Measurements from ENCODE around the gene LYRM2. TPM values are rescaled to one million over a fixed set of nuclear protein-coding genes. Genes with fewer than 3 reads are reported as not detected.

Gene LYRM2
- total RNA-seq, 5 donors from 2014 or later (not counting 1 experiment from before 2014, with no cell fraction given): 18.9 to 27.0 (median 23.5) TPM

DNA sequence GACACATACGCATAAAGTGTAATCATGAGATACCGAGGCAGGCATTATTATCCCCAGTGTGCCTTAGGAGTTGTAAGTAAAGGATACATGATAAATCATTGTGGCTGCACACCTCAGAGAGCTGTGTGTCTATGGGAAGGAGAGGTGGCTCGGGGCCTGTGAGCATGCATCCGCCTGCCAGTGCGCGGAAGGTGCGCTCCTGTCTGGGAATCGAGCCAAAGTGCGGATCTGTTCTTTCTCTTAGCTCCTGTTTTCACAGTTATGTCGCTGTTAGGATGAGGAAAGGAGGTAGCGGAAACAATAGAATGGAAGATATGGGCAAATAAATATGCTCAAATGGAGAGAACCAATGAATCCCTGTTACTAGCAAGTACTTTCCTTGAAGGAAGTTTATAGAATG is 107.6 kb downstream of the LYRM2 start:
- H3K36me3 ChIP-seq (ENCODE audit: control insufficient read depth in 2 of 2, extremely low read depth in 1 of 2, insufficient read depth in 1 of 2, low read length in 1 of 2): no peaks in the 10 kb centered on the region
- no peak overlapping the region for H3K27ac ChIP-seq (ENCODE audit: low read length)
- ChIA-PET CTCF (no interaction called here), POLR2A (interaction anchor here in 1 of 2 donors (0.5 kb wide), 1 partner anchor 16 kb away, joined by 3 read pairs; no protein-coding TSS in a partner anchor)
- Mint-ChIP-seq H3K27me3 (no peaks in the 10 kb centered on the region), H3K4me1 (peaks cover 0 to 5% (median 0%) of the 10 kb centered on the region in 3 donors), H3K9me3 (peaks cover 0 to 5% (median 0%) of the 10 kb centered on the region in 3 donors), H3K4me3 (no peak overlapping the region), H3K36me3 (peaks cover 7% of the 10 kb centered on the region), H3K27ac (no peak overlapping the region)
- ATAC-seq (replicated peaks in 1 of 4) (no peak), DNase-seq (no peak)
- no peaks in the 10 kb centered on the region for H3K27me3 ChIP-seq (replicated peaks in 1 of 2; ENCODE audit: control insufficient read depth in 2 of 2, extremely low read depth in 1 of 2, insufficient read depth in 2 of 2, low read length in 1 of 2)
- H3K9me3 ChIP-seq: no peaks in the 10 kb centered on the region
- H3K4me3 ChIP-seq (ENCODE audit: control insufficient read depth in 1 of 2, extremely low read depth in 1 of 2, low read length in 1 of 2): no peak overlapping the region
- 82% methylated on average over 7 of the region's 11 CpGs for WGBS (ENCODE audit: insufficient coverage)
- H3K4me1 ChIP-seq (ENCODE audit: control insufficient read depth in 1 of 2, extremely low read depth in 1 of 2, insufficient read depth in 2 of 2, low read length in 2 of 2): no peaks in the 10 kb centered on the region

DNA sequence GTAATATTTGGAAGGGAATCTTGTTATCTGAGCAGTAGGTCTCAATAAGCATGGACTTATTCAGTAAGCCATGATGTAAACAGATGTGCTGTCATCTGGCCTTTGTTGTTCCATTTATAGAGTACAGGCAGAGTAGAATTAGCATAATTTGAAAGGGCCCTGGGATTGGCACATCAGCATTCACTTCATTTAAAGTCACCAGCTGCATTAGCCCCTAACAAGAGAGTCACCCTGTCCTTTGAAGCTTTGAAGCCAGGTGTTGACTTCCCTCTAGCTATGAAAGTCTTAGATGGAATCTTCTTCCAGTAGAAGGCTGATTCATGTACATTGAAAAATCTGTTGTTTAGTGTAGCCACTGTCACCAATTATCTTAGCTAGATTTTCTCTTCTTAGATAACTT is 109.7 kb downstream of the LYRM2 start:
- Histone ChIP-seq H3K27ac (ENCODE audit: low read length) (no peak overlapping the region), H3K27me3 (replicated peaks in 1 of 2; ENCODE audit: control insufficient read depth in 2 of 2, extremely low read depth in 1 of 2, insufficient read depth in 2 of 2, low read length in 1 of 2) (no peaks in the 10 kb centered on the region), H3K4me1 (ENCODE audit: control insufficient read depth in 1 of 2, extremely low read depth in 1 of 2, insufficient read depth in 2 of 2, low read length in 2 of 2) (no peaks in the 10 kb centered on the region), H3K36me3 (ENCODE audit: control insufficient read depth in 2 of 2, extremely low read depth in 1 of 2, insufficient read depth in 1 of 2, low read length in 1 of 2) (no peaks in the 10 kb centered on the region), H3K9me3 (no peaks in the 10 kb centered on the region), H3K4me3 (ENCODE audit: control insufficient read depth in 1 of 2, extremely low read depth in 1 of 2, low read length in 1 of 2) (no peak overlapping the region)
- no peaks in the 10 kb centered on the region for H3K27me3 Mint-ChIP-seq
- DNase-seq: no peak
- POLR2A ChIA-PET: no interaction called here
- H3K4me3 Mint-ChIP-seq: no peak overlapping the region
- peaks cover 7% of the 10 kb centered on the region for H3K36me3 Mint-ChIP-seq
- H3K9me3 Mint-ChIP-seq: peaks cover 0 to 5% (median 0%) of the 10 kb centered on the region in 3 donors
- H3K27ac Mint-ChIP-seq: no peak overlapping the region
- CTCF ChIA-PET: no interaction called here
- ATAC-seq (replicated peaks in 1 of 4): no peak
- H3K4me1 Mint-ChIP-seq: peaks cover 0 to 5% (median 0%) of the 10 kb centered on the region in 3 donors

DNA sequence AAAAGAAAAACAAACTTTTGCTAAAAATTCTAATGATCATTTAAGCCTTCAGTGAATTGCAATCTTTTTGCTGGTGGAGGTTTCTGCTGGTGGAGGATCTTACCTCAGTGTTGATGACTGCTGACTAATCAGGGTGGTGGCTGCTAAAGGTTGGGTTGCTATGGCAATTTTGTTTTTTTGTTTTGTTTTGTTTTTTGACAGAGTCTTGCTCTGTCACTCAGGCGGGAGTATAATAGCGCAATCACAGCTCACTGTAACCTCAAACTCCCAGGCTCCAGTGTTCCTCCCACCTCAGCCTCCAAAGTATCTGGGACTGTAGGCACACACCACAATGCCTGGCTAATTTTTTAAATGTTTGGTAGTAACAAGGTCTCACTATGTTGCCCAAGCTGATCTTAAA is 110.9 kb downstream of the LYRM2 start:
- Mint-ChIP-seq H3K36me3 (peaks cover 7% of the 10 kb centered on the region), H3K4me1 (peaks cover 0 to 5% (median 0%) of the 10 kb centered on the region in 3 donors), H3K27me3 (no peaks in the 10 kb centered on the region), H3K9me3 (peaks cover 0 to 5% (median 0%) of the 10 kb centered on the region in 3 donors), H3K27ac (no peak overlapping the region), H3K4me3 (no peak overlapping the region)
- no peak overlapping the region for H3K4me3 ChIP-seq (ENCODE audit: control insufficient read depth in 1 of 2, extremely low read depth in 1 of 2, low read length in 1 of 2)
- H3K27me3 ChIP-seq (replicated peaks in 1 of 2; ENCODE audit: control insufficient read depth in 2 of 2, extremely low read depth in 1 of 2, insufficient read depth in 2 of 2, low read length in 1 of 2): no peaks in the 10 kb centered on the region
- no peaks in the 10 kb centered on the region for H3K9me3 ChIP-seq
- DNase-seq: peak in 2 of 35 experiments; percentile 1 to 6
- ATAC-seq (replicated peaks in 1 of 4): peak in 1 of 4 experiments; percentile 29
- POLR2A ChIA-PET: no interaction called here
- no peaks in the 10 kb centered on the region for H3K36me3 ChIP-seq (ENCODE audit: control insufficient read depth in 2 of 2, extremely low read depth in 1 of 2, insufficient read depth in 1 of 2, low read length in 1 of 2)
- no peak overlapping the region for H3K27ac ChIP-seq (ENCODE audit: low read length)
- H3K4me1 ChIP-seq (ENCODE audit: control insufficient read depth in 1 of 2, extremely low read depth in 1 of 2, insufficient read depth in 2 of 2, low read length in 2 of 2): no peaks in the 10 kb centered on the region
- no CpG with 5 or more reads among the region's 2 CpGs for WGBS (ENCODE audit: insufficient coverage)
- CTCF ChIA-PET: no interaction called here

GRCh38 chr6:89526563-89526869 is 112.0 kb downstream of the LYRM2 start:
- no peaks in the 10 kb centered on the region for H3K36me3 ChIP-seq (ENCODE audit: control insufficient read depth in 2 of 2, extremely low read depth in 1 of 2, insufficient read depth in 1 of 2, low read length in 1 of 2)
- no peaks in the 10 kb centered on the region for H3K27me3 ChIP-seq (replicated peaks in 1 of 2; ENCODE audit: control insufficient read depth in 2 of 2, extremely low read depth in 1 of 2, insufficient read depth in 2 of 2, low read length in 1 of 2)
- H3K4me1 ChIP-seq (ENCODE audit: control insufficient read depth in 1 of 2, extremely low read depth in 1 of 2, insufficient read depth in 2 of 2, low read length in 2 of 2): no peaks in the 10 kb centered on the region
- no peak overlapping the region for H3K4me3 Mint-ChIP-seq
- peaks cover 0 to 5% (median 0%) of the 10 kb centered on the region in 3 donors for H3K4me1 Mint-ChIP-seq
- no peaks in the 10 kb centered on the region for H3K9me3 Mint-ChIP-seq
- DNase-seq: no peak
- ChIA-PET POLR2A (no interaction called here), CTCF (no interaction called here)
- WGBS (ENCODE audit: insufficient coverage): 100% methylated on average over 1 of the region's 2 CpGs
- H3K4me3 ChIP-seq (ENCODE audit: control insufficient read depth in 1 of 2, extremely low read depth in 1 of 2, low read length in 1 of 2): no peak overlapping the region
- H3K27ac Mint-ChIP-seq: no peak overlapping the region
- no peak overlapping the region for H3K27ac ChIP-seq (ENCODE audit: low read length)
- peaks cover 7% of the 10 kb centered on the region for H3K36me3 Mint-ChIP-seq
- H3K27me3 Mint-ChIP-seq: no peaks in the 10 kb centered on the region
- ATAC-seq (replicated peaks in 1 of 4): no peak
- H3K9me3 ChIP-seq: no peaks in the 10 kb centered on the region

DNA sequence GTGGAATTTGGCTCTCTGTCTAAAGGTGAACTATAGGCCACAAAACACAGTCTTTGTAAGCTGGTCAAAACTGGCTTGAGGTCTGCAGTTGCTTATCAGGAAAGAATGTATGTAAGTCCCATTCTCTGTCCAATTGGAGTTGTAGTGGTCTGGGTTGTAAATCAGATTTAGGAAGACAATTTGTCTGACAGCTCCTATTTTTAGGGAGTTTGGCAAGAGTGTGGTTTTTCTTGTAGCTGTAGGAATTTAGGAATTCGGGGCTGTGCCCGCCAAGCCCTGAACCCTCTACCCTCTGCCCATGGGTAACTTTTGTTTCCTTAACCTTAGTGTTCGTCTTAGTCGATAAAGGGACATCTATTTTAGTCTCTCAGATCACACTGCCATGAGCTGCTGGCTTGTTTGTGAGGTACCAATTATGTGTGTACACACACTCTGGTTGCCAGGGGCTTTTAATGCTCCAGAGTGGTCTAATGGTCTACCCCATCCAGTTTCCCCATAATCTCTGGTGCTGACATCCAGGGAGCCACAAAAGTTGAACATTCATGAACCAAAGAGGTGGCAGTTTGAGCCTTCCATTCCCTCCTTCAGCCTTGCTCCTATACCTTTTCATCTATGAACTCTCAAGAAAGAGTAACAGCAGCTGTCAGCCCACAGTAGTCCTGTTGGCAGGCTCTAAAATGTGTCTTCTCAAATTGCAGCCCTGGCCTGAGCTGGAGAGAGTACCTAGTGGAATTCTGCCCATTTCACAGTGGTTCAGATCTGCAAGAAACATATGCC is 112.6 kb downstream of the LYRM2 start:
- Mint-ChIP-seq H3K27ac (no peak overlapping the region), H3K36me3 (peaks cover 5% of the 10 kb centered on the region), H3K4me3 (no peak overlapping the region), H3K4me1 (peaks cover 0 to 5% (median 0%) of the 10 kb centered on the region in 3 donors), H3K9me3 (no peaks in the 10 kb centered on the region), H3K27me3 (no peaks in the 10 kb centered on the region)
- DNase-seq (no peak), ATAC-seq (replicated peaks in 1 of 4) (no peak)
- no peaks in the 10 kb centered on the region for H3K27me3 ChIP-seq (replicated peaks in 1 of 2; ENCODE audit: control insufficient read depth in 2 of 2, extremely low read depth in 1 of 2, insufficient read depth in 2 of 2, low read length in 1 of 2)
- H3K4me1 ChIP-seq (ENCODE audit: control insufficient read depth in 1 of 2, extremely low read depth in 1 of 2, insufficient read depth in 2 of 2, low read length in 2 of 2): no peaks in the 10 kb centered on the region
- no peak overlapping the region for H3K4me3 ChIP-seq (ENCODE audit: control insufficient read depth in 1 of 2, extremely low read depth in 1 of 2, low read length in 1 of 2)
- ChIA-PET CTCF (no interaction called here), POLR2A (no interaction called here)
- no peaks in the 10 kb centered on the region for H3K9me3 ChIP-seq
- WGBS (ENCODE audit: insufficient coverage): no CpG with 5 or more reads among the region's 4 CpGs
- H3K27ac ChIP-seq (ENCODE audit: low read length): no peak overlapping the region
- H3K36me3 ChIP-seq (ENCODE audit: control insufficient read depth in 2 of 2, extremely low read depth in 1 of 2, insufficient read depth in 1 of 2, low read length in 1 of 2): no peaks in the 10 kb centered on the region

DNA sequence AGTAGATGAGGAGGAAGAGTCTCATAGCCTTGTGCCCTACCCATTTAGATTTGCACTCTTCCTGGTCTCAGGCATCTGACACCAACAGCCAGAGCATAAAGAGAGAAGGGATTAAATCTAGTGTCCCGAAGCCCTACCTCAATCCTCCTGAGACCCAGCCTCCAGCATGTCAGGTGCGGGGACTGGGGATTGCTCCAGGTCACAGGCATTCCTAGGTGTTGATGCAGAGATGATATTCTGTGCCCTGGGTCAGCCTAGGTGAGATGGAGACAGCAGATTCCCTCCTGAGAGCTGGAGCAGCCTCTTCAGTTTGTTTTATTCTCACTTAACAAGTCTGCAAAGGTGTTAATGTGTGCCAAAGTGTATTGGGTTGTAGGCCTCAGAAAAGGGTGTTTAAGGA is 115.8 kb downstream of the LYRM2 start:
- DNase-seq (no peak), ATAC-seq (replicated peaks in 1 of 4) (no peak)
- H3K4me3 ChIP-seq (ENCODE audit: control insufficient read depth in 1 of 2, extremely low read depth in 1 of 2, low read length in 1 of 2): no peak overlapping the region
- CTCF ChIA-PET: no interaction called here
- no peaks in the 10 kb centered on the region for H3K9me3 Mint-ChIP-seq
- peaks cover 0 to 5% (median 0%) of the 10 kb centered on the region in 3 donors for H3K4me1 Mint-ChIP-seq
- H3K27me3 ChIP-seq (replicated peaks in 1 of 2; ENCODE audit: control insufficient read depth in 2 of 2, extremely low read depth in 1 of 2, insufficient read depth in 2 of 2, low read length in 1 of 2): no peaks in the 10 kb centered on the region
- H3K27ac Mint-ChIP-seq: no peak overlapping the region
- POLR2A ChIA-PET: no interaction called here
- H3K9me3 ChIP-seq: no peaks in the 10 kb centered on the region
- no peak overlapping the region for H3K4me3 Mint-ChIP-seq
- H3K27me3 Mint-ChIP-seq: no peaks in the 10 kb centered on the region
- no peaks in the 10 kb centered on the region for H3K36me3 ChIP-seq (ENCODE audit: control insufficient read depth in 2 of 2, extremely low read depth in 1 of 2, insufficient read depth in 1 of 2, low read length in 1 of 2)
- H3K4me1 ChIP-seq (ENCODE audit: control insufficient read depth in 1 of 2, extremely low read depth in 1 of 2, insufficient read depth in 2 of 2, low read length in 2 of 2): no peaks in the 10 kb centered on the region
- H3K36me3 Mint-ChIP-seq: no peaks in the 10 kb centered on the region
- no CpG with 5 or more reads among the region's 2 CpGs for WGBS (ENCODE audit: insufficient coverage)
- H3K27ac ChIP-seq (ENCODE audit: low read length): no peak overlapping the region

GRCh38 chr6:89520736-89521135 is 117.8 kb downstream of the LYRM2 start:
- ChIA-PET CTCF (interaction anchor here in 1 of 2 donors (0.5 kb wide), 1 partner anchor 448 kb away, joined by 3 read pairs; no protein-coding TSS in a partner anchor), POLR2A (no interaction called here)
- H3K27me3 Mint-ChIP-seq: no peaks in the 10 kb centered on the region
- H3K27ac ChIP-seq (ENCODE audit: low read length): no peak overlapping the region
- no peaks in the 10 kb centered on the region for H3K9me3 ChIP-seq
- ATAC-seq (replicated peaks in 1 of 4) (no peak), DNase-seq (no peak)
- H3K36me3 ChIP-seq (ENCODE audit: control insufficient read depth in 2 of 2, extremely low read depth in 1 of 2, insufficient read depth in 1 of 2, low read length in 1 of 2): no peaks in the 10 kb centered on the region
- no peaks in the 10 kb centered on the region for H3K9me3 Mint-ChIP-seq
- peaks cover 2% of the 10 kb centered on the region for H3K36me3 Mint-ChIP-seq
- no peak overlapping the region for H3K4me3 Mint-ChIP-seq
- H3K27ac Mint-ChIP-seq: no peak overlapping the region
- H3K4me1 ChIP-seq (ENCODE audit: control insufficient read depth in 1 of 2, extremely low read depth in 1 of 2, insufficient read depth in 2 of 2, low read length in 2 of 2): no peaks in the 10 kb centered on the region
- H3K27me3 ChIP-seq (replicated peaks in 1 of 2; ENCODE audit: control insufficient read depth in 2 of 2, extremely low read depth in 1 of 2, insufficient read depth in 2 of 2, low read length in 1 of 2): no peaks in the 10 kb centered on the region
- H3K4me3 ChIP-seq (ENCODE audit: control insufficient read depth in 1 of 2, extremely low read depth in 1 of 2, low read length in 1 of 2): no peak overlapping the region
- H3K4me1 Mint-ChIP-seq: no peaks in the 10 kb centered on the region
